Left lobe of liver (tissue), 2 donors: ENCODE results near the gene C4orf50. TPM values are rescaled to one million over a fixed set of nuclear protein-coding genes. Genes with fewer than 3 reads are reported as not detected.
"Not testable (repeated sequence)": the region's sequence is repeated elsewhere in the genome, so short reads cannot be mapped to it uniquely, and the experiment has no call there.

Experiments
- ATAC-seq: fragments of 200-7000 bp; cut with Tn5 transposase; one replicate; pipeline ENCODE4 v1.9.1; 2020; ENCODE audit warnings: mild to moderate bottlenecking, moderate library complexity
- DNase-seq: peaks from one replicate; pipeline ENCODE4 v3.0.0-alpha.2; 2020; ENCODE audit warnings: low spot score
- total RNA-seq: library from RNA; stranded (reverse); gene quantifications from one replicate; pipeline ENCODE4 v1.2.1, GENCODE V29; 2021
- donor health status: DM: no; HTN: no; CAD: no; lungs with moderate emphysema.
- donor health status: DM: no; HTN: yes; CAD: no.

Gene C4orf50
- total RNA-seq, 1 donor from 2014 or later: not detected

DNA sequence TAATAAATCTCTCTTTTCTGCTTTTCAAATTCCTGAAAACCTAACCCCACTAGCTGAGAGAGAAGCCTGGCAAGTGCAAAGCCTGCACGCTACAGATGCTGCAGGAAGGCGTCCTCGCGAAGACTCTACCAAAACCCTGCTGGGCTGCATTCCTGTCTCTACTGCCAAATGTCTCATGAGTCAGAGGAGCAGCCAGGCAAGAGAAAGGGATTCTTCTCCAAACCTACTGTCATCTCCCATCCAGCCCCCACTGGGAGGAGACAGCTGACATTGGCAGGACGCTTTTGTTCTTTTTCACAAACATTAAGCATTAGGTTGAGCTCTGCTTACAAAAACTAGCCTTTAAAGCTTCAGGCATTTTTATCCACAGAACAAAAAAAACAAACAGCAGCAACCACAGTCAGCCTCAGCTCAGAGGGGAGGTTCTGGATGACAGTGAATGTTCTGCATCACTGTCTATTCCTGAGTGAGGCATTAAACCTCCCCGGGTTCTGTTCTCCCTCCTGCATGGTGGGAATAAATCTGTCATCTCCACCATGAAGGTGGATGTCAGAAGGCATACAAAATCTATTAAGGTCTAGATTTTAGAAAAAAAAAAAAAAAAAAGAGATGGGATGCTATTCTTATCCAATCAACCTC lies 143.3 kb downstream of the C4orf50 start:
- no peak for ATAC-seq
- DNase-seq: no peak

DNA sequence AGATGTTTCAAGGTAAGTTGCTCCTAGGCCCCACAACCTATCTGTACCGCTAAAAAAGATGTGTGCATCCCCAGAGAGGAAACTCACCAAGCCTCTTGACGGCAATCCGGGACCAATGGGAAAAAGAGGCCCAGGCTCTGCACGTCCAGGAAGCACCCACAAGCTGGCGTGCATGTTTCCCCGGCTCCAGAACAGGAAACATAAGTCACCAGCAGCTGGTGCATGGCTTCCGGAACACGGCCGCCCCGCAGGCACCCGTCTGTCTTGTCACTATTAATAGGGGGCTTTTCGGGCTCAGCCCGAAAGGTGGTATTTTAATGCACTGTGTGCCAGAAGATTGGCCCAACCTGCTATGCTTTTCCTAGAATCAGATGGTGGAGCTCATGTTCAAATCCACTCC lies 147.5 kb downstream of the C4orf50 start:
- DNase-seq: no peak
- ATAC-seq: no peak

DNA sequence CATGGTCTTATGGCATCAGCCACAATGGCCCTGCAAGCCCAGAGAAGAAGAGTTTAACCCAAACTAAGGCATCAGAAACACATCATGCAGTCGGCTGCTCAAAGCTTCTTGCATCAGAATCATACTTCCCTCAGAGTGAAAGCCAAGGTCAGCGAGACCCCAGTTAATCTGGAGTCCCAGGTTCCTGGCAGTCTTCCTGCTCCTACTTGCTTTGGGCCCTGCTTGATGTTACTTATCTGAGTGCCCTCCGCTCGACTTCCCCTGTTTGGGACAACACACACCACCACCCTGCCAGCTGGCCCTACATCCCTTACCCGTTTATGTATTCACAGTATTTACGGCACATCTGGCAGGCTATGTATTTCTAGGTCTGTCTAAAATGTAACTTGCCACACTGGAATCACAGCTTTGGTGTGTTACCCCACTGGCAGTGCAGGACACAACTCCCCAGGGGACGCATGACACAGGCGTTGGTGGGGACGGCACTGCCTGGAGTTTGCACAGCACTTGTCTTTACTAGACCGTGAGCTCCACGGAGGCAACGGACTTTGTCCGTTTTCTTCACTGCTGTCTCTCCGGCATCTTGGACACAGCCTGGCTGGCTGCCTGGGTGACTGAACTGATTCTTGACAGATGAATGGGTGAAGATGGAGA lies 148.1 kb downstream of the C4orf50 start:
- no peak for DNase-seq
- no peak for ATAC-seq

DNA sequence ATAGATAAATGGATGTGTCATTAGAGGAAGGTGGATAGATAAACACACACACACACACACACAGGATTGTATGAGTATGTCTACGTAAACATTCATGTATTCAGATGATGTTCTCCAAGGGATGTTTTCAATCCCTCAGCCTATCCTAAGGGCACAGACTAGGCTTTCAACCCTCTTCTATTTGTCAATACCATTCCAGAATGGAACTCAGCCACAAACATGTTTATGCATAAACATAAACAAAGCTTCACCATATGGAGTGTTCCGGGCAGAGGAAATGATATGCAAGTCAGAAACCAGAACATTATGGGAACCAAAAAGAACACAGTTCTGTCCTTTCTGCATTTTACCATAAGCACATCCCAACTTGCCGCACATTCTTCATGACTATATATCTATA lies 150.4 kb downstream of the C4orf50 start:
- no peak for ATAC-seq
- no peak for DNase-seq

DNA sequence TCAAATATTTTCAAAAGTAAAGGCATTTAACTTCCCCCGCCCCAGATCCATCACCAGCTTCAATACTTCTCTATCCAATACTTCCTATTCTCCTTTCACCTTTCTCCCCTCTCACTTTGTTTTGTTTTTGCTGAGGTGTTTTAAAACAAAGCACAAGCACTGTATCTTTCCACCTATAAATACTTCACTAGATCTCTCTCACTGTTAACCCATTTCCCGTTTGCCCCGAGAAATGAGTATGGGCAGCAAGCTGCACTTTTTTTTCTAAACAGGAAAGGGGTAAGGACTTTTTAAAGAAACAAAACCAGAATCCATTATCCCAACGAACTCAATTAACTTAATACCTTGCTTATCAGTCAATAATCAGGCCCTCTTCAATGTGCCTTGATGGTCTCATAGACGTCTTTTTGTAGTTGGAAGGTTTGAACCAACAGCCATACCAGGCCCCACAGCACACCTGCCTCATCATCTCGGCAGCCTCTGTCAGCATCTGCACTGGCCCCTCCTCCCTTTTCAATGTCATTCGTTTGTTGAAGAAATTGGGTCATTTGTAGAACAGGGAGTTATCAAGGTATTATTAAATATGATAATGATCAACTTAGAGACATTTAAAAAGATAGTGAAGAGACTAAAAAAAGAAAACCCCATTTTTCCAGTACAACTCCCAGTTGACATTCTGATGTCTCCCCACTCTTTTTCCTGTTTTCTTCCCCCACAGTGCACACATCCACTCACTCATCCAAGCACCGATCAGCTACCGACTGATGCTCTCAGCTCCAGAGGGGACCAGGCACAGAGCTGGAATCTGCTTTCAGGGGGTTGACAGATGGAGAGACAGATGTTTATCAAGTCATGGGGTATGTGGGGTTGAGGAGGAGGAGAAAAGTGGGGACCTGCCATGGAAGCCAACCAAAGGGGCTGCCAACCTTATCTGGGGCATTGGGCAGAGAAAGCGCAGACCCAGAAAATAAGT lies 151.1 kb downstream of the C4orf50 start:
- DNase-seq: no peak
- ATAC-seq: no peak

DNA sequence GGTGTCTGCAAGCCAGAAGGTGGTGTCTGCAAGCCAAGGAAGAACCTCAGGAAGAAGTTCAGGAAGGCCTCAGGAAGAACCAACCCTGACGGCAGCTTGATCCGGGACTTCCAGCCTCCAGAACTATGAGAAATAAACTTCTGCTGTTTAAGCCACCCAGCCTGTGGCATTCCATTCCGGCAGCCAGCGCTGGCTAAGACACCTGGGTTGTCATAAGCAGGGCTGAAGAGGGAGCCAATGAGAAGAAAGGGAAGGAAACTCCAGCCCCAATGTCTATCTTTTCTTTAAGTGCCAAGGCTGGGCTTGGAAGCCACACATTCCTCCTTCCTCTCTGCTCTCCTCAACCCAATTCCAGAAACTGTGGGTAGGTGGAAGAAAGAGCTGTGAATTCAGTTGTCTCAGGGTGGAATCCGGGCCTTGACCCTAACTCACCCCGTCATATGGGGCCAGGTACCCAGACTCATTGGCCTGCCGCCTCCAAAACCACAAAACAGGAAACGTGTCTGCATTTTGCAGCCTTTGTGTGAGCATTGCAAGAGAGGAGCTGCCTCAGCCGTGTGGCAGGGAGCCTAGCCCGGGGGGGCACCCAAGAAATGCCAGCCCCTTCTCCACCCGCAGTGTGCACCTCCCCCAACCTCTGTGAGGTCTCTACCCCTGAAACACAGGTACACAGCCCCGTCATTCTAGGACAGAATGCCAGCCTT lies 152.2 kb downstream of the C4orf50 start:
- DNase-seq: no peak
- no peak for ATAC-seq

DNA sequence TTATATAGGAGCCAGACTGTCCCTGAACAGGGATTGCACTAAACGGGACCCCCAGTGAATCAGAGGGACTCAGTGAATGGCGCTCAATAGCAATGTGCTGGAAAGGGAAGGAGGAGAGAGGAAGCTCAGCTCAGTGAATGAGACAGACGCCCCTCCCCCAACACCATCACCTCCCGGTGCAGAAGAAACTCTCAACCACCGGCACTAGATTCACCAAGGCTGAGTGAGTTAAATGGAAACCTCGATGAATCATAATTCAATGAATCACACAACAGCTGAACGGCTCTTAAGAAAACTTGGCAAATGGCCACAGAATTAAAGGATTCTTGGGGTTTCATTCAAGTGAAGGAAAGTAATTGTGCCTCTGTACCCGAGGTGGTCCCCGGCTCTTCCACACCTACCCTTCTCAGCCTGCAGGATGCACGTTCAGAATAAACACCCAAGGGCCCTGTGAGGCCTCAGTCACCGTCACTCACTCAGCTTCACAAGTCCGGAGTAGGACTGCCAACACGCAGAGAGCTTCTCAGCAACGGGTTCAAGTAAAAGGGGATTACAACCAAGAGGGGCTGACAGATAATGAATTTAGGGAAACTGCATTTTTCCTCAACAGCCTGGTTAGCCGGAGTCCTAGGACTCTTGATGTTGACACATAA lies 154.6 kb downstream of the C4orf50 start:
- ATAC-seq: no peak
- DNase-seq: no peak

DNA sequence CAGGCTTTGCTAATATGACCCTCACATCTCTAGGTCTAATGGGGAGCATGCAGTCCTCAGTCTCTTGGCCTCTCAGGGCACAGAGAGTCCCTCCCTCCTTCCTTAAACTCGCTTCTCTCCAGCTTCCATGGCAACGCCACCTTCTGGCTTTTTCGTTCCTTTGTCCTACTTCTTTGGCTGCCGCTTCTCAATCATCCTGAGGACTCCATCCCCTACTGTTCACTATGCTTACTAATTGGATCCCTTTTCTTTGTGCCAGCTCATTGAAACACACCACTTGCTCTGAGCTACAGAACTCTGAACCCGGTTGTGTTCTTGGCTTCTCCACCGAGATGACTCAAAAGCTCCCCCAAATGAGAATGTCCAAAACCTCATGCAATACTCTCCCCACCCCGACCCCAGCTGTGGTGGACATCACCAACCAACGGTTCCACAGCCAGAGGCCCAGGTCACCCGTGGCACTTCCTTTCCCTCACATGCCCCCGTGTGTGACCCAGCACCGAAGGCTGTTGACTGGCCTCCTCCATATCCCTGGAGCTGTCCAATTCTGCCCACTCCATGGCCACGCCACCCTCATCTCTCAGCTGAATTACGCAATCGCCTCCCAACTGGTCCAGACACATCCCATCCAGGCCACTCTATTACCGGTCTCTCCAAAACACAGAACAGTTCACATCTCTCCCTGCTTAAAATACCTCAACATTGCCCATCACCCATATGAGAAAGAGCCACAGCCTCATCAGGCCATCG lies 160.0 kb downstream of the C4orf50 start:
- DNase-seq (no peak), ATAC-seq (no peak)

DNA sequence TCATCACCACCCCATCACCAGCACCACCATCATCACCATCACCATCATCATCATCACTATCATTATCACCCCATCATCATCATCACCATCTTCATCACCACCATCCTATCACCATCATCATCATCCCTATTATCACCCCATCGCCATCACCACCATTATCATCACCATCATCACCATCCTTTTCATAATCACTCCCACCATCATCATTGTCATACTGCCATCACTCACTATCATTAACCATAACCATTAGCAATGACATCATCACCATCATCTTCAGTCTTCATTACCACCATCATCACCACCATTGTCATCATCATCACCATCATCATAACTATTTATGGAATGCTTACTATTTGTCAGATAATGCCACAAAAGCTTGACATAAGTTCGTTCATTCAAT lies 161.0 kb downstream of the C4orf50 start:
- ATAC-seq: no peak

DNA sequence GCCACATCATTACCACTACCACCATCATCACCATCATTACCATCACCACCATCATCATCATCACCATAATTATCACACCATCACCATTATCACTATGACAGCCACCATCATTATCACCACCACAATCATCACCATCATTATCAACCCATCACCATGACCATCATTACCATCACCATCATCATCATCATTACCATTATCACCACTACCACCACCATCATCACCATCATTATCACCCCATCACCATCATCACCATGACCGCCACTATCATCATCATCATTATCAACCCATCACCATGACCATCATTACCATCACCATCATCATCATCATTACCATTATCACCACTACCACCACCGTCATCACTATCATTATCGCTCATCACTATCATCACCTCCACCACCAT lies 161.9 kb downstream of the C4orf50 start:
- ATAC-seq: not testable (repeated sequence)

More for the DNA sequence above, 161.0 kb downstream of the C4orf50 start:
- no peak for DNase-seq

DNA sequence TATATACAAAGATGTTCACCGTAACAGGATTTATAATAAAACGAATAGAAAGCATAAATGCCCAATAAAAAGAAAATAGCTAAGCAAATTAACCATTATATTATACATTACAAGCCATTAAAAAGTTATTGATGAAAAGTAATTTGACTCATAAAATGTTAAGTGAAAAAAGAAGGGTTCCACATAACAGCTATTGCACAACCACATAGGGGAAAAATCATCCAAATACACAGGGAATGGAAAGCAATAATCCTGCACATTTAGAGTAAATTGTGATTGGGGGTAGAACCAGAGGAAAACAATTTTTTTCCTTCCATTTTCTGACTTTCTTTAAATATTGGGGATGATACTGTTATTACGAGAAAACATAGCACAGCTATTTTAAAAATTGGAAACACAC lies 163.3 kb downstream of the C4orf50 start:
- no peak for DNase-seq
- no peak for ATAC-seq

More for the DNA sequence above, 161.9 kb downstream of the C4orf50 start:
- not testable (repeated sequence) for DNase-seq

DNA sequence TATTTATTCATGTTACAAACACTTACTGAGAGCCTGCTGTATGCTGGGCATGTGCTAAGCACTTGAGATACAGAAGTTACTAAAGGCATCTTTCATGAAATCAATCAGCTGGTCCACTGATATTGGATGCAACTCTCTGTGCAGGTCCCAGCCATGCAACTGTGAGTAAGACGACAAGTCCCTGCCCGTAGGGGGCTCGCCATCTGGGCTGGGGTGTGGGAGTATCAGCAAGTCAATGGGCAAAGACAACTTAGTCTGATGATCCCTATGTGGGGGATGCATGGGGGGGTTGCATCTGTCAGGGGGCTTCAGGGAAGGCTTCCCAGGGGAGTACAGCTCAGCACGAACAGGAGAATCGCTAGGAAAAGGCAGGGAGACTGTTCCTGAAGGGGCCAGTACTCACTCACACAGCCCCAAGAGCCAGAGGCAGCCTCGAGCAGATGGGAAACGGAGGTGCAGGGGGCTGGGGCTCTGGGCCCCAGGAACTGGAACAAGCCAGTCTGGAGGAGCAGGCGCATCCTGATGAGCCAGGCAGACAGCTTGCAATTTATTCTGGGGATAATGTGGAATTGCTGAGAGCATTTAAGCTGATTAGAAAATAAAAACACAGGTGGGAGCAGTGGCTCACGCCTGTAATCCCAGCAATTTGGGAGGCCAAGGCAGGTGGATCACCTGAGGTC lies 165.6 kb downstream of the C4orf50 start:
- ATAC-seq (no peak), DNase-seq (no peak)

DNA sequence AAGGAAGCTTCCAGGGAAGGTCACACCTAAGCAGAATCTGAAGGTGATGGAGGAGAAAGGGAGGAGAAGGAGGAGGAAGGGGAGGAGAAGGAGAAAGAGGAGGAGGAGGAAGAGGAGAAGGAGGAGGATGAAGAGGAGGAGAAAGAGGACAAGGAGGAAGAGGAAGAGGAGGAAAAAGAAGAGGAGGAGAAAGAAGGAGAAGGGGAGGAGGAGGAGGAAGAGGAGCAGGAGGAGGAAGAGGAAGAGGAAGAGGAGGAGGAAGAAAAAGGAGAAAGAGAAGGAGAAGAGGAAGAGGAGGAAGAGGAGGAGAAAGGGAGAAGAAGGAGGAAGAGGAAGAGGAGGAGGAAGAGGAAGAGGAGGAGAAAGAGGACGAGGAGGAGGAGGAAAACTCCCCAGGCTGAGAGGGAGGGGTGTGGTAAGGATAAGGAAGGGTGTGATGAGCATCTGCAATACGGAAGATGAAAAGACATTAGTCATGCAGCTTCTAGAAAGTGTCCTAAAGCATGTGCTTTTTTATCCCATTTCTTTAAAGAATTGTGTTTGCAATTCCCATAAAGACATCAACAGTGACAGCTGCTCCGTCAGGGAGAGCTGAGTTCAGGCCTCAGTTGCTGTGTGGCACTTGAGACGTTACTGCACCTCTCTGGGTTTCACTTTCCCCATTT lies 166.5 kb downstream of the C4orf50 start:
- ATAC-seq (no peak), DNase-seq (no peak)

Other genes starting within 250 kb of the C4orf50 start
- 0.13 TPM for gene CRMP1, start 125.3 kb downstream of the C4orf50 start, total RNA-seq
- not detected for gene JAKMIP1, start 182.1 kb upstream of the C4orf50 start, total RNA-seq